COLO829 (cell line): Measurements from ENCODE around the gene CFAP44.
"Not testable (repeated sequence)": the region's sequence is repeated elsewhere in the genome, so short reads cannot be mapped to it uniquely, and the experiment has no call there.

Experiments used
- DNase-seq: peaks from one replicate; pipeline ENCODE4 v3.0.0; 2012; ENCODE audit warnings: low spot score

Gene CFAP44

GRCh38 chr3:113441051-113441770, at the start of gene CFAP44:
Gene CFAP44, minus strand, starts transcription at chr3:113441493. Its CDS starts 7,829 bp downstream, at chr3:113433664.
- no peak for DNase-seq

- no peak for DNase-seq
Observed at GRCh38 chr3:113485161-113485609, 43.9 kb upstream of the CFAP44 start.

- DNase-seq: no peak
Observed at GRCh38 chr3:113468539-113468938, 27.2 kb upstream of the CFAP44 start.

- DNase-seq: no peak
Observed at GRCh38 chr3:113461488-113461887, 20.2 kb upstream of the CFAP44 start.

GRCh38 chr3:113458554-113458953, 17.3 kb upstream of the CFAP44 start:
- DNase-seq: not testable (repeated sequence)

- no peak for DNase-seq
Observed at GRCh38 chr3:113455446-113455845, 14.2 kb upstream of the CFAP44 start.

- DNase-seq: no peak
Observed at GRCh38 chr3:113454630-113455029, 13.3 kb upstream of the CFAP44 start.

- DNase-seq: no peak
Observed at GRCh38 chr3:113454057-113454456, 12.8 kb upstream of the CFAP44 start.

GRCh38 chr3:113450911-113451310, 9.6 kb upstream of the CFAP44 start:
- DNase-seq: no peak

GRCh38 chr3:113439606-113440005, 1.7 kb downstream of the CFAP44 start:
- DNase-seq: no peak

GRCh38 chr3:113438224-113438623, 3.1 kb downstream of the CFAP44 start:
- DNase-seq: no peak

- no peak for DNase-seq
Observed at GRCh38 chr3:113437411-113437810, 3.9 kb downstream of the CFAP44 start.

- DNase-seq: no peak
Observed at GRCh38 chr3:113436809-113437208, 4.5 kb downstream of the CFAP44 start.

GRCh38 chr3:113431811-113432210, 9.5 kb downstream of the CFAP44 start:
- DNase-seq: no peak

- DNase-seq: no peak
Observed at GRCh38 chr3:113428581-113428980, 12.7 kb downstream of the CFAP44 start.

GRCh38 chr3:113423699-113424098, 17.6 kb downstream of the CFAP44 start:
- no peak for DNase-seq

- DNase-seq: no peak
Observed at GRCh38 chr3:113421082-113421481, 20.2 kb downstream of the CFAP44 start.

GRCh38 chr3:113409676-113410075, 31.6 kb downstream of the CFAP44 start:
- DNase-seq: no peak

GRCh38 chr3:113405180-113405579, 36.1 kb downstream of the CFAP44 start:
- peak; percentile 45 for DNase-seq

- DNase-seq: no peak
Observed at GRCh38 chr3:113404637-113405036, 36.7 kb downstream of the CFAP44 start.
